ENCODE data around the gene ZBED5.
A peak's percentile ranks its signal among the peaks of the same experiment; 100 is the strongest.
"Not testable (repeated sequence)": the region's sequence is repeated elsewhere in the genome, so short reads cannot be mapped to it uniquely, and the experiment has no call there.

ZBED5 gene

DNA sequence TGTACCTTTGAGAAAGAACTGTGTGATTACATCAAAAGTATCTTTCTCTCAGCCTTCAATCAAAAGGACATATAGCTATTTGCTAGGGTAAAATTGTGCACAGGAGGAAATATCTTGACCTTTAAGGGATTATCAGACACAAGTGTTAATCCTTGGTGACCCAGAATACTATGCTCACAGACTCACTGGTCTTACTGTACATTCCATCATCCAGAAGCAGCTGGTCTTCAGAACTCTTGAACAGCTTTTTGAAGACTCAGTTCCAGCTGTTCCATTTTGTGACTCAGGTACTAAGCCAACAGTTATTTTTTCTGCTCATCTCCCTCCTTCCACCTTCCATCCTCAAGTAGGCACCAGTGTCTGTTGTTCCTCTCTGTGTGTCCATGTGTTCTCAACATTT lies 19.8 kb downstream of the ZBED5 start:
- no peak for DNase-seq (ENCODE audit: insufficient read length, low spot score)
- TF ChIP-seq POLR2A (IDR thresholded peaks at IDR 0.05; ENCODE audit: low read depth, low read length): no peak
- no peak for FAIRE-seq

- not testable (repeated sequence) for FAIRE-seq; DNase-seq (ENCODE audit: insufficient read length, low spot score)
These were observed 21.0 kb downstream of the ZBED5 start for GRCh38 chr11:10836884-10837283.

- TF ChIP-seq POLR2A (IDR thresholded peaks at IDR 0.05; ENCODE audit: low read depth, low read length): no peak
- no peak for DNase-seq (ENCODE audit: insufficient read length, low spot score)
- FAIRE-seq: no peak
These were observed 28.7 kb downstream of the ZBED5 start for GRCh38 chr11:10829139-10829538.

DNA sequence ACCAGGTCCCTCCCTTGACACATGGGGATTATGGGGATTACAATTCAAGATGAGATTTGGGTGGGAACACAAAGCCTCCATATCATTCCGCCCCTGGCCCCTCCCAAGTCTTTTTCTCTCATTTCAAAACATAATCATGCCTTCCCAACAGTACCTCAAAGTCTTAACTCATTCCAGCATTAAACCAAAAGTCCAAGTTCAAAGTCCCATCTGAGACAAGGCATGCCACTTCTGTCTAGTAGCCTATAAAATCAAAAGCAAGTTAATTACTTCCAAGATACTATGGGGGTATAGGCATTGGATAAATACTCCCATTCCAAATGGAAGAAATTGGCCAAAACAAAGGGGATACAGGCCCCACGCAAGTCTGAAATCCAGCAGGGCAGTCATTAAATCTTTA lies 29.5 kb downstream of the ZBED5 start:
- FAIRE-seq: no peak
- TF ChIP-seq POLR2A (IDR thresholded peaks at IDR 0.05; ENCODE audit: low read depth, low read length): no peak
- no peak for DNase-seq (ENCODE audit: insufficient read length, low spot score)

DNA sequence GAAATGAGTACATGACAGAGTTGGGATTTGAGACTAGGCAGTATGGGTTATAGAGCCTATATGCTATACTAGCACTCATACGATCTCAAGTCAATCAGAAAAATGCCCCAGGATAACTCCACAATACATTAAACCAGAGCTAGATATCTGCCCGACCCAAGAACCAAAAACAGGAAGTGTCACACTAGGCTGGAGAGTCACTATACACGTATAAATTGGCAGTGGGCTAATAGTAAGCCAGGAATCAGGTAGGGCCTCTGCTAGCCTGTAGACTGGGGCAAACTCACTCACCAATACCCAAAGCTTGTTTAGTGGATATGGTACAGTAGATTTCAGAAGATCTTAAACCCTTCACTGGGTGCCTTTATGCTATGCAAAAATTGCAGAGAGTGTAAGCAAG lies 33.0 kb downstream of the ZBED5 start:
- TF ChIP-seq POLR2A (IDR thresholded peaks at IDR 0.05; ENCODE audit: low read depth, low read length): no peak
- FAIRE-seq: no peak
- no peak for DNase-seq (ENCODE audit: insufficient read length, low spot score)

- DNase-seq (ENCODE audit: insufficient read length, low spot score) (no peak), FAIRE-seq (no peak)
- TF ChIP-seq POLR2A (IDR thresholded peaks at IDR 0.05; ENCODE audit: low read depth, low read length): no peak
These were observed 34.7 kb downstream of the ZBED5 start for GRCh38 chr11:10823152-10823579.

DNA sequence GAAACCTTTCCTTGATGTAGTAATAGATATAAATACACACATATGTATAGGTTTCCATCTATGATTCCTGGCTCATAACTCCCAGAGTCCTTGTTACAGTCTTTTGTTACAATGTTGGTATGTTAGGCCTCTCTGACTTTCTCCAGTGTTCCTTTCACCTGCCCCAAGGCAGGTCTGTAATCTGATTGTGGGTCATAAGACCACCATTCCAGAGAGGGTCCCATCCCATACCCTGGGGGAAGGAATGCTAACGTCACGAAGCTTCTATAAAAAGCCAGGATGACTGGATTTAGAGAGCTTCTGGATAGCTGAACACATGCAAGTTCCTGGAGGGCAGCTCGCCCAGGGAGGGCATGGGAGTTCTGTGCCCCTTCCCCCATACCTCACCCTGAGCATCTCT lies 35.4 kb downstream of the ZBED5 start:
- FAIRE-seq; DNase-seq (ENCODE audit: insufficient read length, low spot score): not testable (repeated sequence)

- peak; percentile 22 for DNase-seq (ENCODE audit: insufficient read length, low spot score)
- peak; percentile 55 for FAIRE-seq
- TF ChIP-seq POLR2A (IDR thresholded peaks at IDR 0.05; ENCODE audit: low read depth, low read length): no peak
These were observed 39.3 kb downstream of the ZBED5 start for GRCh38 chr11:10818594-10818993.

GRCh38 chr11:10813945-10814344 lies 43.9 kb downstream of the ZBED5 start:
- no peak for FAIRE-seq

DNA sequence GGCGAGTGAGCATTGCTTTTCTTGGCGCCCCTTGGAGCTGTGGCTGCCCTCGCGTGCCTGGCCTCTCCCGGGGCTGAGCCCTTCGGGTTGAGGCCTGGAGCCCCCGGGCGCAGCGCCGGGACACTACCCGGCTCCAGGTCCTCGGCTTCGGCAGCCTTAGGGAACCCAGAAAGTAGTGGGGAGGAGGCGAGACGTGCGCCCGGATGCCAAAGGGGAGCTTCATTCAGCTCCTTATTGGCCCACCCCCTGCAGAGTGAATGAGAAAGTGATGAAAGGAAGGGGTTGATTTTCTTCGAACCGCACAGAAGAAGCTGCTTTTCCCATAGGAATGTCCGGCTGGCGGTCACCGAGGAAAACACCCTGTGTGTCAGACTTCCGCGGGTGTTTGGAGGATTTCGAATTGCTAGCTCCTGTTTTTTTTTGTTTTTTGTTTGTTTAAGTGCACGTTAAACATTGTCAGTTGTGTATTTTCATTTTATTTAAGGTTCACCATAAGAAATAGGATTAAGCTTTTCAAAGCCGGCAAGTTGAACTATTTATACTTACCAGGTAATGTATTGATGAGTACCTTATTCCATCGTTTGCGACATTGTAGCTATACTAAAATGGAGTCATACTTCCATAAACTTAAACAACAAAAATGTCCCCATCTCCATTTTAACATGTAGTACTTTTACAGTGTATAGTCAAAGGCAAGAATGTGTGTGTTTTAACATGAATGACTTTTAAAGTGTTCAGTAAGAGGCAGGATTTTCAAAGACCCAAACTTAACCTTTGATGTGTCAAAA lies 48.3 kb downstream of the ZBED5 start:
- no peak for TF ChIP-seq POLR2A (IDR thresholded peaks at IDR 0.05; ENCODE audit: low read depth, low read length)
- peak; percentile 42 for DNase-seq (ENCODE audit: insufficient read length, low spot score)
- FAIRE-seq: no peak

More at GRCh38 chr11:10813945-10814344, 43.9 kb downstream of the ZBED5 start:
- no peak for TF ChIP-seq POLR2A (IDR thresholded peaks at IDR 0.05; ENCODE audit: low read depth, low read length)
- no peak for DNase-seq (ENCODE audit: insufficient read length, low spot score)

DNA sequence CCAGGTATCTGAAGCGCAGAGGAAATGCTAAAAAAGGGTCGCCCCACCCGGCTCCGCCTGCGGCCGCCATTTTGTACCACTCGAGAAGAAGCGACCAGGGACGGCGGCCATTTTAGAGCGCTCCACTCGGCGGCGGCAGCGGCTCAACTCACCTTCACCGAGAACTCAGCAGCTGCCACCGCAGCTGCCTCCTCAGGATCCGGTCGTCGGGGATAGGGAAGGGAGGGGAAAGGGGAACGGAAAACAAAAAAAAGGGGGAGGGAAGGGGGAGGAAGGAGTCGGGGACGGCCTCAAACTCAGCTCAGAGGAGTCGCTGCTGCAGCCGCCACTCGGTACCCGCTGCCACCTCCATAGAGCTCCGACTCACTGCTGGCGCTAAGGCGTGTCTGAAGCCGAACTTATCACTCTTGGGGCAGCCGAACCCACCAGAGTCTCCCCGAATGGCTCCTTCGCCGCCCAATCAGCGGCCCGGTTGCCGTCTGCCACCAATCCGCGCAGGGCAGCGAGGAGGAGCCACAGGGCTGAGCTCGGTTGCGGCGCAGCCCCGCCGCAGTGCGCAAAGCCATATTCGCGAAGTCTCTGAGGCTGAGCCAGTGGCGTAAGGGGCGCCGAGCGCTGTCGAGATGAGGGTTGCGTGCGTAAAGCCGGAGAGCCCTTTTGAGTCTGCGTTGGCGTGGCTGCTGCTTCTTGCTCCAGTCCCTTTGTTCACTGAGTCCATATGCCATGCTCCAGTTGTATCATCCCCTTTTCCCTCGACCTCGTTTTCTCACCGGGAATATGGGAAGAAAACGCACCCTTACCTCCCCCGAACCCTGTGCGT lies 49.1 kb downstream of the ZBED5 start, which contains the start of gene EIF4G2:
TSS of gene EIF4G2 (minus strand) at position 374 of the 820 bp plus-strand sequence.
- peak; percentile 98 for TF ChIP-seq POLR2A (IDR thresholded peaks at IDR 0.05; ENCODE audit: low read depth, low read length)
- DNase-seq (ENCODE audit: insufficient read length, low spot score) (peak; percentile 89), FAIRE-seq (peak; percentile 92)

DNA sequence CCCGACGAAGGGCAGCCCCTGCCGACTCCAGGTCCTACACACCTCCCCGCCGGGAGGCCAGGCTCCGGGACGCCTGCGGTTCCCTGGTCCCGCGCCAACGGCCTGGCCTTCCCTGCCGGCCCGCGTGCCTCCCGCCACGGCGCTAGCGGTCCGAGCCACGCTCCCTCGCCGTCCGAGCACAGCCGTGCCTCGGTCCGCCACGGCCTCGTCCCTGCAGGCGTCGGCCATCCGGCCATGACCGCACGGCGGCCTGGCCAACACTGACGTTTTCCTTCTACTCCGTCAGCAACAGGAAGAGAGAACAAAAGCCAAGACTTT lies 49.7 kb downstream of the ZBED5 start:
- FAIRE-seq: no peak
- peak; percentile 47; the same call in 1 of the 2 replicates for TF ChIP-seq POLR2A (IDR thresholded peaks at IDR 0.05; ENCODE audit: low read depth, low read length)
- no peak for DNase-seq (ENCODE audit: insufficient read length, low spot score)

DNA sequence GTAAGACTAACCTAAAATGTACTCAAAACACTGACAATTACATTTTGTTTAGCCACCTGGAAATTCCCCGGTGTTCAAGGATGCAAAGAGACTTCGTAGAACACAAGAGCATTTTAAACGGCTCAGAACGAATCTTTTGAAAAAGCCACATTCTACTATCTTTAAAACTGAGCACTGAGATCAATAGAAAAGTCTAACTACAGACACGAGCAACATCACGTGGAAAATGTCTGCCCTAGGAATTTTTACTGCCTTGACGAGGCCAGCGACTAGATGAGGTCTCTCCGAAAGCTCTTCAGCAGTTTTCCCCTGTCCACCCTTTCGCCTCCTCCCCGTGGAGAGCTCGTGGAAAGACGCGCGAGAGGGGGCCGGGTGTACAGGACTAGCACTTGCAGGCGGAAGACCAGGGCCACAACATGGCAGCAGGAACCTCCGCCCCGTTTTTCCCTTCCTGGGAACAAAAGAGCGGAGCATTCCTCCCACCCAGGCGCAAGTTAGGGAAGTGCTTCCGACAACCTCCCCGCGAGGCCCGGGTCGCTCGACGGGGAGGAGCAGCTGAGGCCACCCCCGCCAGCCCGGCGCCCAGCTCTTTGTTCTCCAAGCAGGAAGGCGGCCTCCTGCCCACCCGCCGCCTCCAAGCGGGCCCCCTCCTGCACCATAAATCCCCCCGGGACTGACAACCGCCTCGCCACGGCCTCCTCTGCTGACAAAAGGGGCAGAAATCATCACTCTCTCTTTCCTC lies 50.2 kb downstream of the ZBED5 start:
- no peak for FAIRE-seq
- DNase-seq (ENCODE audit: insufficient read length, low spot score): peak; percentile 19
- TF ChIP-seq POLR2A (IDR thresholded peaks at IDR 0.05; ENCODE audit: low read depth, low read length): 0 out of 2 replicates have a peak, but pooled peaks have one; percentile 9

GRCh38 chr11:10806206-10806605 lies 51.6 kb downstream of the ZBED5 start:
- DNase-seq (ENCODE audit: insufficient read length, low spot score) (no peak), FAIRE-seq (no peak)
- TF ChIP-seq POLR2A (IDR thresholded peaks at IDR 0.05; ENCODE audit: low read depth, low read length): no peak
